ENCODE results near the gene NUP153. TPM values are rescaled to one million over a fixed set of nuclear protein-coding genes. Genes with fewer than 3 reads are reported as not detected.

NUP153 gene
- total and polyA plus RNA-seq, 2 of the 8 experiments (the other 6 are each of a cell fraction or from before 2014, with no cell fraction given): 47.0 to 84.8 TPM

GRCh38 chr6:17635568-17635967 lies 71.2 kb downstream of the NUP153 start (continued):
- TF ChIP-seq CHD7 (IDR thresholded peaks at IDR 0.05; ENCODE audit: insufficient replicate concordance, low read length) (no peak), GABPA (IDR thresholded peaks at IDR 0.05; ENCODE audit: borderline replicate concordance, insufficient read depth, low read length) (no peak), JUN (IDR thresholded peaks at IDR 0.05; ENCODE audit: low read depth, low read length) (no peak)
